Measurements from ENCODE around the gene PPHLN1. TPM values are rescaled to one million over a fixed set of nuclear protein-coding genes. Genes with fewer than 3 reads are reported as not detected.
"Not testable (repeated sequence)": the region's sequence is repeated elsewhere in the genome, so short reads cannot be mapped to it uniquely, and the experiment has no call there.

PPHLN1 gene
- total RNA-seq, 1 donor from 2014 or later, result 50.3 TPM

- Mint-ChIP-seq H3K4me3 (ENCODE audit: unreplicated experiment) (no peak overlapping the region), H3K27ac (ENCODE audit: unreplicated experiment) (peak overlapping the region; percentile 1), H3K27me3 (ENCODE audit: unreplicated experiment) (no peaks in the 10 kb centered on the region), H3K4me1 (ENCODE audit: unreplicated experiment) (peaks cover 9% of the 10 kb centered on the region), H3K36me3 (ENCODE audit: low read depth, unreplicated experiment) (no peaks in the 10 kb centered on the region), H3K9me3 (ENCODE audit: unreplicated experiment) (no peaks in the 10 kb centered on the region)
- TF ChIP-seq CTCF (IDR thresholded peaks at IDR 0.05; ENCODE audit: unreplicated experiment), result no peak
- DNase-seq (ENCODE audit: low spot score), result no peak
Observed at GRCh38 chr12:42338280-42338679, 12.3 kb downstream of the PPHLN1 start.

GRCh38 chr12:42342028-42342427 is 16.1 kb downstream of the PPHLN1 start:
- no peaks in the 10 kb centered on the region for H3K36me3 Mint-ChIP-seq (ENCODE audit: low read depth, unreplicated experiment)
- peaks cover 1% of the 10 kb centered on the region for H3K27me3 Mint-ChIP-seq (ENCODE audit: unreplicated experiment)
- no peak for TF ChIP-seq CTCF (IDR thresholded peaks at IDR 0.05; ENCODE audit: unreplicated experiment)
- peaks cover 9% of the 10 kb centered on the region for H3K4me1 Mint-ChIP-seq (ENCODE audit: unreplicated experiment)
- H3K9me3 Mint-ChIP-seq (ENCODE audit: unreplicated experiment), result no peaks in the 10 kb centered on the region
- no peak for DNase-seq (ENCODE audit: low spot score)
- H3K4me3 Mint-ChIP-seq (ENCODE audit: unreplicated experiment), result no peak overlapping the region
- no peak overlapping the region for H3K27ac Mint-ChIP-seq (ENCODE audit: unreplicated experiment)

GRCh38 chr12:42343721-42344120 is 17.8 kb downstream of the PPHLN1 start:
- Mint-ChIP-seq H3K36me3 (ENCODE audit: low read depth, unreplicated experiment) (no peaks in the 10 kb centered on the region), H3K4me1 (ENCODE audit: unreplicated experiment) (peaks cover 2% of the 10 kb centered on the region), H3K27ac (ENCODE audit: unreplicated experiment) (no peak overlapping the region), H3K27me3 (ENCODE audit: unreplicated experiment) (peaks cover 1% of the 10 kb centered on the region), H3K4me3 (ENCODE audit: unreplicated experiment) (no peak overlapping the region), H3K9me3 (ENCODE audit: unreplicated experiment) (no peaks in the 10 kb centered on the region)
- no peak for TF ChIP-seq CTCF (IDR thresholded peaks at IDR 0.05; ENCODE audit: unreplicated experiment)
- no peak for DNase-seq (ENCODE audit: low spot score)

- H3K4me3 Mint-ChIP-seq (ENCODE audit: unreplicated experiment), result no peak overlapping the region
- no peak for DNase-seq (ENCODE audit: low spot score)
- H3K36me3 Mint-ChIP-seq (ENCODE audit: low read depth, unreplicated experiment), result peaks cover 12% of the 10 kb centered on the region
- peaks cover 3% of the 10 kb centered on the region for H3K27me3 Mint-ChIP-seq (ENCODE audit: unreplicated experiment)
- H3K27ac Mint-ChIP-seq (ENCODE audit: unreplicated experiment), result no peak overlapping the region
- TF ChIP-seq CTCF (IDR thresholded peaks at IDR 0.05; ENCODE audit: unreplicated experiment), result no peak
- no peaks in the 10 kb centered on the region for H3K4me1 Mint-ChIP-seq (ENCODE audit: unreplicated experiment)
- H3K9me3 Mint-ChIP-seq (ENCODE audit: unreplicated experiment), result no peaks in the 10 kb centered on the region
Observed at GRCh38 chr12:42346403-42347002, 20.5 kb downstream of the PPHLN1 start.

- not testable (repeated sequence) for DNase-seq (ENCODE audit: low spot score); H3K27me3 Mint-ChIP-seq (ENCODE audit: unreplicated experiment); H3K27ac Mint-ChIP-seq (ENCODE audit: unreplicated experiment); H3K9me3 Mint-ChIP-seq (ENCODE audit: unreplicated experiment); H3K4me1 Mint-ChIP-seq (ENCODE audit: unreplicated experiment)
- peaks cover 12% of the 10 kb centered on the region for H3K36me3 Mint-ChIP-seq (ENCODE audit: low read depth, unreplicated experiment)
- H3K4me3 Mint-ChIP-seq (ENCODE audit: unreplicated experiment), result peak overlapping the region; percentile 47
Observed at GRCh38 chr12:42349119-42350020, 23.4 kb downstream of the PPHLN1 start.

- H3K4me1 Mint-ChIP-seq (ENCODE audit: unreplicated experiment); H3K9me3 Mint-ChIP-seq (ENCODE audit: unreplicated experiment); H3K27ac Mint-ChIP-seq (ENCODE audit: unreplicated experiment); H3K27me3 Mint-ChIP-seq (ENCODE audit: unreplicated experiment); H3K4me3 Mint-ChIP-seq (ENCODE audit: unreplicated experiment); DNase-seq (ENCODE audit: low spot score): not testable (repeated sequence)
- peaks cover 12% of the 10 kb centered on the region for H3K36me3 Mint-ChIP-seq (ENCODE audit: low read depth, unreplicated experiment)
Observed at GRCh38 chr12:42350021-42350407, 24.0 kb downstream of the PPHLN1 start.

Data from endothelial cell (in vitro differentiated cells).